ENCODE data around the gene CHMP4A. TPM values are rescaled to one million over a fixed set of nuclear protein-coding genes. Genes with fewer than 3 reads are reported as not detected.

CHMP4A gene
- total and polyA plus RNA-seq, 9 of the 15 experiments (the other 6 are each of a cell fraction or from before 2014, with no cell fraction given), result 28.8 to 104 (median 52.7) TPM

DNA sequence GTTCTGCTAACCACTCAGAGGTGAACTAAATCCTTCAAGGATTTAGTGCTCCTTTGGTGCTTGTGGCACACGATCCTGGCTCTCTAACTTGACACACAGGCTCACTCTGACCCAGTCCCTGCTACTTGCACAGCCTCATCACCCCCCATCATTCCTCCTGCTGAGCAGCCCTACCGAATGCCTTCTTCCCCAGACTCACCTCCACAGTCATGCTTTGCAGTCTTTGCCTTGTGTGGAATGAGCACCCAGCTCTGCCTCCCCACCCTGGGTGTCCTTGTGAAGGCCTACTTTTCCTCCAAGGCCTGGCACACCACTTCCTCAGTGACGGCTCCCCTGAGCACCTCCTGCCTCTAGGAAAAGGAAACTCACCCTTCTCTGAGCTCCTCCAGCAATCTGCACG is 37.1 kb upstream of the CHMP4A start:
- peak overlapping the region in 1 of 2 experiments; percentile 81; a peak in 1 of 4 replicates for H3K9ac ChIP-seq (ENCODE audit: insufficient read depth in 1 of 2, low read depth in 2 of 2, low read length in 2 of 2)
- intact Hi-C loops (cut with micrococcal nuclease), result no loop called here
- ATAC-seq (no peak; the same call in 2 of the 3 replicates), DNase-seq (ENCODE audit: extremely low read depth in 1 of 4, low spot score in 3 of 4) (no peak), FAIRE-seq (no peak)
- no peaks in the 10 kb centered on the region for H4K20me1 ChIP-seq (replicated peaks; ENCODE audit: control insufficient read depth, insufficient read depth, low read length)
- no TSS peak for BruUV-seq (replicated peaks)
- no peak overlapping the region for H3K4me3 ChIP-seq
- no peaks in the 10 kb centered on the region; the same call in 1 of the 3 replicates for H3K36me3 ChIP-seq (ENCODE audit: control insufficient read depth, insufficient read depth, low read length)
- ChIA-PET POLR2A (interaction anchor here (0.7 kb wide), 1 partner anchor 12 kb away, joined by 4 read pairs; the partner anchor contains the start of gene TGM1), CTCF (ENCODE audit: low intra/inter-chr PET ratio) (interaction anchor here (0.7 kb wide), 1 partner anchor 57 kb away, joined by 6 read pairs; no protein-coding TSS in a partner anchor)
- in situ Hi-C loops (cut with MboI), result no loop called here
- H3K79me2 ChIP-seq (ENCODE audit: control insufficient read depth, insufficient read depth, low read length), result no peaks in the 10 kb centered on the region
- WGBS (ENCODE audit: insufficient coverage, low coverage, missing lambda C conversion rate), result 44% methylated on average over 3 of the region's 4 CpGs
- H3K27ac ChIP-seq (ENCODE audit: extremely low read depth, low read depth, low read length), result no peak overlapping the region
- TF ChIP-seq SMARCA4 (IDR thresholded peaks at IDR 0.05), result no peak
- no peaks in the 10 kb centered on the region for H3K9me3 ChIP-seq (replicated peaks; ENCODE audit: control insufficient read depth, insufficient read depth, low read depth, low read length)
- H3K9me1 ChIP-seq (ENCODE audit: control insufficient read depth, insufficient read depth, low read length), result no peaks in the 10 kb centered on the region
- peaks cover 4 to 10% of the 10 kb centered on the region in 2 experiments; a peak in 4 of 5 replicates for H3K4me1 ChIP-seq (replicated peaks in 1 of 2; ENCODE audit: control insufficient read depth in 2 of 2, insufficient read depth in 2 of 2, low read length in 2 of 2)
- H3K4me2 ChIP-seq (ENCODE audit: insufficient read depth, low read length), result no peak overlapping the region
- no peak overlapping the region for H2AFZ ChIP-seq (ENCODE audit: low read depth, low read length)
- no peaks in the 10 kb centered on the region for H3K27me3 ChIP-seq (ENCODE audit: control insufficient read depth in 2 of 2, insufficient read depth in 2 of 2, low read length in 2 of 2)

DNA sequence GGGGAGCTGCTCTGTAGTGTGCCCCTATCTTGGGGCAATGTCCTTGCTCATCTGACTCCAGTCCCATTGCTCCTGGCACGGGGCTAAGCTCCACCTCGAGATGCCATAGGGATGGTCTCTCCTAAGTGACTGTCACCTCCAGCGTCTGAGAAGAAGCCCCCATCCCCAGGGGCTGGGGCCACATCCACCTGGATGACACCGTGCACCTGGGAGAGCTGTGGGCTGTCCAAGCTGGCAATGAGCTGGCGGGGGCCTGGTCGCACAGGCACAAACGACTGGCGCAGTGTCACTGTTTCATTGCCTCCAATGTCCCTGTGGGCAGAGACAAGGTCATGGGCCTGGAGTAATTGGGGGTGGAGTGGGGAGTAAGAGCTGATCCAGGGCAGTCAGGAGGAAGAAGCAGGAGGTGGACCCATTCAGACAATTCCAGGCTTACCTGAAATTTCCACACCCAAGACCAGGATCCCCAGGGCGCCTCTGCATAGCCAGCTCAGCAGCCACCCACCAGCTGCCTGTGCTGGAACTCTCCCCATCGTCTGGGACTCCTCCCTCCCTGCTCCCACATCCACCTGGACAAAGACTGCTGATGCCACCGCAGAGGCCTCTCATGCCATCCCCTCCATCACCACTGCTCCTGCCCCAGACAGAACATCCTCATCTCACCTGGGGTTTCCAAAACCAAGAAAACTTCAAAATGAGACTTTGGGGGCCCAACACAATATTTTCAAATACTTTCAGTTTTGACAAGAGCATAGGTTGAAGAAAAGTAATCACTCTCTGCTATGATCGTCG is 36.1 kb upstream of the CHMP4A start:
- no peak overlapping the region for H2AFZ ChIP-seq (ENCODE audit: low read depth, low read length)
- H3K4me3 ChIP-seq, result no peak overlapping the region
- DNase-seq (ENCODE audit: extremely low read depth in 1 of 4, low spot score in 3 of 4), result no peak
- no peak for ATAC-seq
- BruUV-seq (replicated peaks), result no TSS peak
- no peaks in the 10 kb centered on the region for H3K9me3 ChIP-seq (replicated peaks; ENCODE audit: control insufficient read depth, insufficient read depth, low read depth, low read length)
- no peak for TF ChIP-seq FOSL1 (tag; conservative IDR thresholded peaks at IDR 0.05)
- TF ChIP-seq CCNT2 (IDR thresholded peaks at IDR 0.05; ENCODE audit: borderline replicate concordance, extremely low read depth, insufficient read length, low read depth, low read length), result no peak
- H3K36me3 ChIP-seq (ENCODE audit: control insufficient read depth, insufficient read depth, low read length), result no peaks in the 10 kb centered on the region; the same call in 2 of the 3 replicates
- no peaks in the 10 kb centered on the region for H3K27me3 ChIP-seq (ENCODE audit: control insufficient read depth in 2 of 2, insufficient read depth in 2 of 2, low read length in 2 of 2)
- H3K27ac ChIP-seq (ENCODE audit: extremely low read depth, low read depth, low read length), result no peak overlapping the region
- H3K4me2 ChIP-seq (ENCODE audit: insufficient read depth, low read length), result no peak overlapping the region
- no peaks in the 10 kb centered on the region for H3K9me1 ChIP-seq (ENCODE audit: control insufficient read depth, insufficient read depth, low read length)
- no peaks in the 10 kb centered on the region for H4K20me1 ChIP-seq (replicated peaks; ENCODE audit: control insufficient read depth, insufficient read depth, low read length)
- peaks cover 0 to under 1% of the 10 kb centered on the region in 2 experiments; a peak in 3 of 5 replicates for H3K4me1 ChIP-seq (replicated peaks in 1 of 2; ENCODE audit: control insufficient read depth in 2 of 2, insufficient read depth in 2 of 2, low read length in 2 of 2)
- in situ Hi-C loops (cut with MboI) (loop anchor here (10.0 kb wide), 1 partner anchor 185 kb away; no protein-coding TSS in a partner anchor), intact Hi-C loops (cut with micrococcal nuclease) (no loop called here)
- FAIRE-seq, result no peak
- H3K79me2 ChIP-seq (ENCODE audit: control insufficient read depth, insufficient read depth, low read length), result no peaks in the 10 kb centered on the region
- ChIA-PET CTCF (ENCODE audit: low intra/inter-chr PET ratio) (no interaction called here), POLR2A (interaction anchor here (0.6 to 1.1 kb wide), 3 partner anchors 42 to 108 kb away, joined by 3 to 4 read pairs (median 4); partner anchors contain the start of gene EMC9)
- no peak overlapping the region for H3K9ac ChIP-seq (ENCODE audit: insufficient read depth in 1 of 2, low read depth in 2 of 2, low read length in 2 of 2)
- WGBS (ENCODE audit: insufficient coverage, low coverage, missing lambda C conversion rate), result 49% methylated on average over 12 of the region's 13 CpGs

Data from K562 (cell line).